GM18861 (cell line): ENCODE data around the gene SERTAD4.
"Not testable (repeated sequence)": the region's sequence is repeated elsewhere in the genome, so short reads cannot be mapped to it uniquely, and the experiment has no call there.

Experiments
- ATAC-seq: cut with Tn5 transposase; IDR thresholded peaks from one replicate; pipeline ENCODE4 v1.9.1; 2021; ENCODE audit not compliant: unreplicated experiment

The SERTAD4 gene

GRCh38 chr1:210232511-210233215 lies at the start of gene SERTAD4:
SERTAD4 (plus strand) TSS chr1:210232796; CDS start chr1:210237961, 5,165 bp downstream.
- no peak for ATAC-seq

- ATAC-seq: no peak
Observed at GRCh38 chr1:210185063-210185462, 47.5 kb upstream of the SERTAD4 start.

- not testable (repeated sequence) for ATAC-seq
Observed at GRCh38 chr1:210187849-210188606, 44.6 kb upstream of the SERTAD4 start.

GRCh38 chr1:210189426-210189825 lies 43.2 kb upstream of the SERTAD4 start:
- no peak for ATAC-seq

GRCh38 chr1:210195635-210196160 lies 36.9 kb upstream of the SERTAD4 start:
- ATAC-seq: no peak

- not testable (repeated sequence) for ATAC-seq
Observed at GRCh38 chr1:210196266-210196665, 36.3 kb upstream of the SERTAD4 start.

GRCh38 chr1:210198840-210199239 lies 33.8 kb upstream of the SERTAD4 start:
- no peak for ATAC-seq

GRCh38 chr1:210200124-210200736 lies 32.4 kb upstream of the SERTAD4 start:
- ATAC-seq: no peak

- no peak for ATAC-seq
Observed at GRCh38 chr1:210201681-210202080, 30.9 kb upstream of the SERTAD4 start.

GRCh38 chr1:210207597-210208450 lies 24.8 kb upstream of the SERTAD4 start:
- ATAC-seq: no peak

GRCh38 chr1:210213335-210213734 lies 19.3 kb upstream of the SERTAD4 start:
- ATAC-seq: no peak

GRCh38 chr1:210214573-210215409 lies 17.8 kb upstream of the SERTAD4 start:
- no peak for ATAC-seq

- no peak for ATAC-seq
Observed at GRCh38 chr1:210217482-210217881, 15.1 kb upstream of the SERTAD4 start.

GRCh38 chr1:210218047-210218446 lies 14.5 kb upstream of the SERTAD4 start:
- ATAC-seq: no peak

GRCh38 chr1:210222340-210223006 lies 10.1 kb upstream of the SERTAD4 start:
- ATAC-seq: no peak

GRCh38 chr1:210223226-210223904 lies 9.2 kb upstream of the SERTAD4 start:
- no peak for ATAC-seq

GRCh38 chr1:210228158-210228557 lies 4.4 kb upstream of the SERTAD4 start:
- no peak for ATAC-seq

- ATAC-seq: no peak
Observed at GRCh38 chr1:210230149-210230695, 2.4 kb upstream of the SERTAD4 start.
